ENCODE measurements around the gene UGT2A1.
"Not testable (repeated sequence)": the region's sequence is repeated elsewhere in the genome, so short reads cannot be mapped to it uniquely, and the experiment has no call there.

Gene UGT2A1

DNA sequence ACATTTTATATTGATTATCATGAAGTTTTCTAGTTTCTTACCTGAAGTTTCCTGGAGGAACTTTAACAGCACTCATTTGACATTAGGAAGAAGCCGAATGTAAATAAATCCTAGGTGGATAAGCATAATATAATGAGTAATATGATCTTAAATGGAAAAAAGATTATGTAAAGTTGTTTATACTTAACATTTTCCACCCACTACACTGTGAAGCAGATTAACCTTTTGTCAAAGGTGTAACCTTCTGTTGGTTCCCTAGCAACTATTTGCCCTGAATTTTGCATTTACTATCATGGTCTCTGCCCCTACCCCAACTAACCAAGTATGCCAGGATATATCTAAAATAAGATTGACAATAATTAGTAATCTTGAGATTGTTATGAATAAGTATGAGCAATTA, at the start of gene UGT2A1:
Gene UGT2A1 (minus strand): TSS at position 101 of the 400 bp plus-strand sequence. CDS start 5,603 bp downstream, outside the sequence.
- Histone ChIP-seq H3K9ac (ENCODE audit: low read depth in 1 of 2, low read length in 2 of 2) (no peak within 1 kb of the TSS), H3K4me1 (ENCODE audit: control insufficient read depth in 1 of 2, insufficient read depth in 2 of 2, low read length in 2 of 2) (no peaks in the 10 kb centered on the region), H3K4me3 (ENCODE audit: low read depth in 1 of 2, low read length in 2 of 2) (no peak within 1 kb of the TSS), H3K27ac (ENCODE audit: low read depth, low read length) (no peak within 1 kb of the TSS), H3K36me3 (ENCODE audit: control insufficient read depth in 1 of 2, insufficient read depth in 2 of 2, low read length in 2 of 2) (no peaks in the 10 kb centered on the region), H3K9me3 (ENCODE audit: control insufficient read depth in 1 of 2, low read length in 2 of 2) (no peaks in the 10 kb centered on the region), H3K27me3 (ENCODE audit: control insufficient read depth in 1 of 2, insufficient read depth in 2 of 2, low read length in 2 of 2) (no peaks in the 10 kb centered on the region)

GRCh38 chr4:69702201-69702600, 49.2 kb upstream of the UGT2A1 start:
- Histone ChIP-seq H3K9me3 (ENCODE audit: control insufficient read depth in 1 of 2, low read length in 2 of 2) (no peaks in the 10 kb centered on the region), H3K9ac (ENCODE audit: low read depth in 1 of 2, low read length in 2 of 2) (no peak overlapping the region), H3K27ac (ENCODE audit: low read depth, low read length) (no peak overlapping the region), H3K36me3 (ENCODE audit: control insufficient read depth in 1 of 2, insufficient read depth in 2 of 2, low read length in 2 of 2) (no peaks in the 10 kb centered on the region), H3K27me3 (ENCODE audit: control insufficient read depth in 1 of 2, insufficient read depth in 2 of 2, low read length in 2 of 2) (no peaks in the 10 kb centered on the region), H3K4me1 (ENCODE audit: control insufficient read depth in 1 of 2, insufficient read depth in 2 of 2, low read length in 2 of 2) (no peaks in the 10 kb centered on the region), H3K4me3 (ENCODE audit: low read depth in 1 of 2, low read length in 2 of 2) (no peak overlapping the region)

- Histone ChIP-seq H3K36me3 (ENCODE audit: control insufficient read depth in 1 of 2, insufficient read depth in 2 of 2, low read length in 2 of 2) (no peaks in the 10 kb centered on the region), H3K27me3 (ENCODE audit: control insufficient read depth in 1 of 2, insufficient read depth in 2 of 2, low read length in 2 of 2) (no peaks in the 10 kb centered on the region), H3K4me3 (ENCODE audit: low read depth in 1 of 2, low read length in 2 of 2) (no peak overlapping the region), H3K9me3 (ENCODE audit: control insufficient read depth in 1 of 2, low read length in 2 of 2) (no peaks in the 10 kb centered on the region), H3K4me1 (ENCODE audit: control insufficient read depth in 1 of 2, insufficient read depth in 2 of 2, low read length in 2 of 2) (no peaks in the 10 kb centered on the region), H3K9ac (ENCODE audit: low read depth in 1 of 2, low read length in 2 of 2) (no peak overlapping the region), H3K27ac (ENCODE audit: low read depth, low read length) (no peak overlapping the region)
Measured at GRCh38 chr4:69701696-69702095, 48.6 kb upstream of the UGT2A1 start.

GRCh38 chr4:69697536-69698242, 44.6 kb upstream of the UGT2A1 start:
- Histone ChIP-seq H3K36me3 (ENCODE audit: control insufficient read depth in 1 of 2, insufficient read depth in 2 of 2, low read length in 2 of 2) (no peaks in the 10 kb centered on the region), H3K9me3 (ENCODE audit: control insufficient read depth in 1 of 2, low read length in 2 of 2) (peaks cover 0 to 6% of the 10 kb centered on the region in 2 donors), H3K9ac (ENCODE audit: low read depth in 1 of 2, low read length in 2 of 2) (no peak overlapping the region), H3K4me1 (ENCODE audit: control insufficient read depth in 1 of 2, insufficient read depth in 2 of 2, low read length in 2 of 2) (no peaks in the 10 kb centered on the region), H3K27ac (ENCODE audit: low read depth, low read length) (no peak overlapping the region), H3K27me3 (ENCODE audit: control insufficient read depth in 1 of 2, insufficient read depth in 2 of 2, low read length in 2 of 2) (no peaks in the 10 kb centered on the region), H3K4me3 (ENCODE audit: low read depth in 1 of 2, low read length in 2 of 2) (no peak overlapping the region)

GRCh38 chr4:69689599-69689998, 36.6 kb upstream of the UGT2A1 start:
- no peaks in the 10 kb centered on the region for H3K27me3 ChIP-seq (ENCODE audit: control insufficient read depth in 1 of 2, insufficient read depth in 2 of 2, low read length in 2 of 2)
- H3K9me3 ChIP-seq (ENCODE audit: control insufficient read depth in 1 of 2, low read length in 2 of 2), result peaks cover 0 to 5% of the 10 kb centered on the region in 2 donors
- peaks cover 0 to 4% of the 10 kb centered on the region in 2 donors for H3K4me1 ChIP-seq (ENCODE audit: control insufficient read depth in 1 of 2, insufficient read depth in 2 of 2, low read length in 2 of 2)
- no peak overlapping the region for H3K9ac ChIP-seq (ENCODE audit: low read depth in 1 of 2, low read length in 2 of 2)
- H3K36me3 ChIP-seq (ENCODE audit: control insufficient read depth in 1 of 2, insufficient read depth in 2 of 2, low read length in 2 of 2), result no peaks in the 10 kb centered on the region
- no peak overlapping the region for H3K27ac ChIP-seq (ENCODE audit: low read depth, low read length)
- H3K4me3 ChIP-seq (ENCODE audit: low read depth in 1 of 2, low read length in 2 of 2), result no peak overlapping the region

DNA sequence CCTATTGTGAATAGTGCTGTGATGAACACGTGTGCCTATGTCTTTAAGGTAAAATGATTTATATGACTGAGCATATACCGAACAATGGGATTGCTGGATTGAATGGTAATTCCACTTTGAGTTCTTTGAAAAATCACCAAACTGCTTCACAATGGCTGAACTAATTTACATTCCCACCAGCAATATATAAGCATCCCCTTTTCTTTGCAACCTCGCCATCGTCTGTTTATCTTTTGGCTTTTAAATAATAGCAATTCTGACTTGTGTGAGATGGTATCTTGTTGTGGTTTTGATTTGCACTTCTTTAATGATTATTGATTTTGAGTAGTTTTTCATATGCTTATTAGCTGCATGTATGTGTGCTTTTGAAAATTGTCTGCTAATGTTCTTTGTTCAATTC, 31.8 kb upstream of the UGT2A1 start:
- H3K27me3 ChIP-seq (ENCODE audit: control insufficient read depth in 1 of 2, insufficient read depth in 2 of 2, low read length in 2 of 2), result no peaks in the 10 kb centered on the region
- no peaks in the 10 kb centered on the region for H3K36me3 ChIP-seq (ENCODE audit: control insufficient read depth in 1 of 2, insufficient read depth in 2 of 2, low read length in 2 of 2)
- H3K4me1 ChIP-seq (ENCODE audit: control insufficient read depth in 1 of 2, insufficient read depth in 2 of 2, low read length in 2 of 2), result peaks cover 0 to 2% of the 10 kb centered on the region in 2 donors
- H3K27ac ChIP-seq (ENCODE audit: low read depth, low read length), result no peak overlapping the region
- no peaks in the 10 kb centered on the region for H3K9me3 ChIP-seq (ENCODE audit: control insufficient read depth in 1 of 2, low read length in 2 of 2)
- H3K9ac ChIP-seq (ENCODE audit: low read depth in 1 of 2, low read length in 2 of 2), result no peak overlapping the region
- no peak overlapping the region for H3K4me3 ChIP-seq (ENCODE audit: low read depth in 1 of 2, low read length in 2 of 2)

- Histone ChIP-seq H3K27ac (ENCODE audit: low read depth, low read length) (no peak overlapping the region), H3K9me3 (ENCODE audit: control insufficient read depth in 1 of 2, low read length in 2 of 2) (no peaks in the 10 kb centered on the region), H3K27me3 (ENCODE audit: control insufficient read depth in 1 of 2, insufficient read depth in 2 of 2, low read length in 2 of 2) (no peaks in the 10 kb centered on the region), H3K9ac (ENCODE audit: low read depth in 1 of 2, low read length in 2 of 2) (no peak overlapping the region), H3K4me1 (ENCODE audit: control insufficient read depth in 1 of 2, insufficient read depth in 2 of 2, low read length in 2 of 2) (no peaks in the 10 kb centered on the region), H3K4me3 (ENCODE audit: low read depth in 1 of 2, low read length in 2 of 2) (no peak overlapping the region), H3K36me3 (ENCODE audit: control insufficient read depth in 1 of 2, insufficient read depth in 2 of 2, low read length in 2 of 2) (no peaks in the 10 kb centered on the region)
Measured at GRCh38 chr4:69668680-69669079, 15.6 kb upstream of the UGT2A1 start.

GRCh38 chr4:69664009-69664408, 11.0 kb upstream of the UGT2A1 start:
- H3K4me3 ChIP-seq (ENCODE audit: low read depth in 1 of 2, low read length in 2 of 2); H3K27me3 ChIP-seq (ENCODE audit: control insufficient read depth in 1 of 2, insufficient read depth in 2 of 2, low read length in 2 of 2); H3K27ac ChIP-seq (ENCODE audit: low read depth, low read length): not testable (repeated sequence)

DNA sequence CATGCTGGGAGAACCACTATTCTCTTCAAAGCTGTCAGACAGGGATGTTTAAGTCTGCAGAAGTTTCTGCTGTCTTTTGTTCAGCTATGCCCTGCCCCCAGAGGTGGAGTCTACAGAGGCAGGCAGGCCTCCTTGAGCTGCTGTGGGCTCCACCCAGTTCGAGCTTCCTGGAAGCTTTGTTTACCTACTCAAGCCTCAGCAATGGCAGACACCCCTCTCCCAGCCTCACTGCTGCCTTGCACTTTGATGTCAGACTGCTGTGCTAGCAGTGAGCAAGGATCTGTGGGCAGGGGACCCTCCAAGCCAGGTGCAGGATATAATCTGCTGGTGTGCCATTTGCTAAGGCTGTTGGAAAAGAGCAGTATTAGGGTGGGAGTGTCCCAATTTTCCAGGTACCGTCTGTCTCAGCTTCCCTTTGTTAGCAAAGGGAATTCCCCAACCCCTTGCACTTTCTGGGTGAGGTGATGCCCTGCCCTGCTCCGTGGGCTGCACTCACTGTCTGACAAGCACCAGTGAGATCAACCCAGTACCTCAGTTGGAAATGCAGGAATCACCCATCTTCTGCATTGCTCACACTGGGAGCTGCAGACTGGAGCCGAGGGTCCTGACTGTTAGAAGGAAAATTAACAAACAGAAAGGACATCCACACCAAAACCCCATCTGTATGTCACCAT, 8.2 kb upstream of the UGT2A1 start:
- not testable (repeated sequence) for H3K27me3 ChIP-seq (ENCODE audit: control insufficient read depth in 1 of 2, insufficient read depth in 2 of 2, low read length in 2 of 2); H3K4me3 ChIP-seq (ENCODE audit: low read depth in 1 of 2, low read length in 2 of 2); H3K9ac ChIP-seq (ENCODE audit: low read depth in 1 of 2, low read length in 2 of 2); H3K9me3 ChIP-seq (ENCODE audit: control insufficient read depth in 1 of 2, low read length in 2 of 2); H3K4me1 ChIP-seq (ENCODE audit: control insufficient read depth in 1 of 2, insufficient read depth in 2 of 2, low read length in 2 of 2); H3K36me3 ChIP-seq (ENCODE audit: control insufficient read depth in 1 of 2, insufficient read depth in 2 of 2, low read length in 2 of 2); H3K27ac ChIP-seq (ENCODE audit: low read depth, low read length)

More at GRCh38 chr4:69664009-69664408, 11.0 kb upstream of the UGT2A1 start:
- H3K4me1 ChIP-seq (ENCODE audit: control insufficient read depth in 1 of 2, insufficient read depth in 2 of 2, low read length in 2 of 2); H3K9ac ChIP-seq (ENCODE audit: low read depth in 1 of 2, low read length in 2 of 2); H3K9me3 ChIP-seq (ENCODE audit: control insufficient read depth in 1 of 2, low read length in 2 of 2); H3K36me3 ChIP-seq (ENCODE audit: control insufficient read depth in 1 of 2, insufficient read depth in 2 of 2, low read length in 2 of 2): not testable (repeated sequence)

DNA sequence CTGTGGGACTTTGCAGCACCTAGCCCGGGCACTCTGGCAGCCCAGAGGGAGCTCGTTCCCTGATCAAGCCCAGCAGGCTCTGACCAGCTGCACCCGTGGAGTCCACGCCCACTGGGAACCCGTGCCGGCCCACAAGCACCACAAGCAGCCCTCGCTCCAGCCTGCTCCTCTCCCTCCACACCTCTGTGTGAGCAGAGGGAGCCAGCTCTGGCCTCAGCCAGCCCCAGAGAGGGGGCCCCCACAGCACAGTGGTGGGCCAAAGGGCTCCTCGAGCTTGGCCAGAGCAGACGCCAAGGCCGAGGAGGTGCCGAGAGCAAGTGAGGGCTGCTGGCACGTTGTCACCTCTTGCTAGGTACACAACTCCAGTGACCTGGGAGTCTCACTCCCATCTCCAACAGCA, 5.1 kb upstream of the UGT2A1 start:
- Histone ChIP-seq H3K27me3 (ENCODE audit: control insufficient read depth in 1 of 2, insufficient read depth in 2 of 2, low read length in 2 of 2) (no peaks in the 10 kb centered on the region), H3K4me1 (ENCODE audit: control insufficient read depth in 1 of 2, insufficient read depth in 2 of 2, low read length in 2 of 2) (no peaks in the 10 kb centered on the region), H3K4me3 (ENCODE audit: low read depth in 1 of 2, low read length in 2 of 2) (no peak overlapping the region), H3K9me3 (ENCODE audit: control insufficient read depth in 1 of 2, low read length in 2 of 2) (no peaks in the 10 kb centered on the region), H3K36me3 (ENCODE audit: control insufficient read depth in 1 of 2, insufficient read depth in 2 of 2, low read length in 2 of 2) (no peaks in the 10 kb centered on the region), H3K9ac (ENCODE audit: low read depth in 1 of 2, low read length in 2 of 2) (no peak overlapping the region), H3K27ac (ENCODE audit: low read depth, low read length) (no peak overlapping the region)
